ENCODE results near the gene WDR86.

GRCh38 chr7:151366880-151367222, 43.0 kb downstream of the WDR86 start:
- TF ChIP-seq CTCF (conservative IDR thresholded peaks at IDR 0.05; ENCODE audit: low read depth, low read length) (no peak), POLR2A (IDR thresholded peaks at IDR 0.05; ENCODE audit: low read depth, low read length) (no peak)
